Activated CD8-positive, alpha-beta memory T cell treated with anti-CD3 and anti-CD28 coated beads for 24 hours (primary cell): Measurements from ENCODE around the gene EPB41L1.
"Not testable (repeated sequence)": the region's sequence is repeated elsewhere in the genome, so short reads cannot be mapped to it uniquely, and the experiment has no call there.

Experiments
- DNase-seq: peaks from one replicate; pipeline ENCODE4 v3.0.0-alpha.2; 2020

The EPB41L1 gene

DNA sequence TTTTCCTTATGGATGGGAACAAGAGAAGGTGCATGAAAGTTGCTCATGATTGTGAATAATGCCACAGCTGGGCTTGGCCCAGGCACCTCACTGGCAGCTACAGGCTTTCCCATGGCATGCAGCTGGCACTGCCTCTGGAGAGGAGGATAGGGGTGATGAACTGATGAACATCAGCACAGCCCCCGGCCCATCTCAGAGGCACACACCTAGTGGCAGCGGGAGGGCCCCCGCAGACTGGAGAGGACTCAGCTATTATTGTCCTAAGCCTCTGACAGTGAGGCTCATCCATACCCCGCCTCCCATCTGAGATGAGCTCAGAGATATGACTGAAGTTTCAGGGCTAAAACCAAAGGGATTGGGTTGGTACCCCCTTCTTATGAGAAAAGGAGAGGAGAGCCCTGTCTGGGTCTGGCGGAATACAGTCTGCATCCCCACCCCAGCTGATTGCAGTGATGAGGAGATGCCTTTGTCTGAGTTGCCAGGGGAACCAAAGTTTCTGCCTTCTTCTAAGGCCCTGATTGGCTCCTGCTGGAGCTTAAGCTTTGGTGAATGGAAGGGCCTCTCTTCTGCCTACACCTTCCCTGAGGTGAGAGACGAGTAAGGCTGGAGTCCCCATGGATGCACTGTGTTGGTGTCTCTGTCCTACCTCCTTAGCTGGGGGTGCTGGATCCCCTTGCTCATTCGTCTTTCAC is 27.6 kb upstream of the EPB41L1 start:
- DNase-seq = no peak

DNA sequence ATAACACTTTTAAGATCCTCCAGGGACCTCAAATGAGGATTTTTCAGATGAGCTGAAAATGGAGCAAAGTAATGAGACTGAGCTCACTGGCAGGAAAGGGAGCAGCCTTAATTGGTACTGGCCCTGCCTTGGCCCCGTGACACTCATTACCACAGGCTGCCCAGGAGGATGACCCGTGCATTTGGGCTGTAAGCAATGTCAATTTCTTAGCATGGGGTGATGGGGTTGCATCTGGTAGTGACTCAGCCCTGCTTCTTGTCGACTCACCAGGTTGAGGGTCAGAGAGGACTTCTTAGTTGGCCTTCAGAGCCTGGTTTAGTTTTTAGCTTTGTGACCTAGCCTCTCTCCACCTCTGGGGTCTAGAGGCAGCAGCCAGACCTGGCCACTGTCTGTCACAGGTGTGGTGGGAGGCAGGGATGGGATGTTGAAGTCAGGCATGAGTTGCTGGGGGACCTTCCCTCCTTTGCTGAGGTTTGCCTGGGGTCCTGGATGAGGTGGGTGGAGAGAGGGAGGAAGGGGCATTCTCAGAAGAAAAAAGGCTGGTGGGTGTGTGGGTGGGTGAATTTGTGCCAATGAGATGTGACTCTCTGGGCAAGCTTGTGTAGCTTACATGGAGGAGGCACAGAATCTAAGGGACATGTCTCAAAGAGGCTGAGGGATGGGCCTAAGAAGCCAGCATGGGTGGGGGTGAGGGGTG is 25.9 kb upstream of the EPB41L1 start:
- no peak for DNase-seq

DNA sequence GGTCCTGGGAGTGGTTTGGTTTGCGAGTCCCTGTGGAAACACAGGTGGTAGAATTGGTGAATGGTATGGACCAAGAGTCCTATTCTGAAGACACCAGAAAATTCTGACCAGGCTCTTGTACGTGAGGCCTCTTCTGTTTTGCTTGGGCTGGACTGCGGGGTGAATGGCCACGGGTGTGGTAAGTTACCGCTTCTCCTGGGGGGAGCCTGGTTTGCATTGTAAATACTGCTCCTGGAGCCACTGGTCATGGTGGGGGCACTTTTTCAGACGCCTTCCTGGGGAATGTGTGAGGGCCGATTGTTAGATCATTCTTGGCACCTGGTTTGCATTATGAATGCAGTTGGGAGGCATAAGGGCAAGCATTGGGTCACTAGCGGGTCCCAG is 25.4 kb upstream of the EPB41L1 start:
- no peak for DNase-seq

DNA sequence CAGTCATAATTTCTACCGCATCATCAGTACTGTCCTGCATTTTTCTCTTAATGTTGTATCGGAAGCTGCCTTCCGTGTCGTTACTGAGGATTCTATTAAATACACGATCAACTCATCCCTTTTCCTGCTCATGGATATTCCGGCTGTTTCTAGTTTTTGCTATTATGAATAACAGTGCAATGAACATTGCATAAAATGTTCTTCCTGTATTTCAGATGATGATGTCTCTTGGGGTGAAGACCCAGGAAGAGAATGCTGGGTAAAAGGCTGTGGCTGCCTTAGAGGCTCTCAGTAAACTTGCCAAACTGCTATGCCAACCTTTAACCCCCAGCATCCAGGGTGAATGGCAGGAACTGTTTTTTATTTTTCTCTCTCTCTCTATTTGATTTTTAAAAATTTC is 24.1 kb upstream of the EPB41L1 start:
- no peak for DNase-seq

DNA sequence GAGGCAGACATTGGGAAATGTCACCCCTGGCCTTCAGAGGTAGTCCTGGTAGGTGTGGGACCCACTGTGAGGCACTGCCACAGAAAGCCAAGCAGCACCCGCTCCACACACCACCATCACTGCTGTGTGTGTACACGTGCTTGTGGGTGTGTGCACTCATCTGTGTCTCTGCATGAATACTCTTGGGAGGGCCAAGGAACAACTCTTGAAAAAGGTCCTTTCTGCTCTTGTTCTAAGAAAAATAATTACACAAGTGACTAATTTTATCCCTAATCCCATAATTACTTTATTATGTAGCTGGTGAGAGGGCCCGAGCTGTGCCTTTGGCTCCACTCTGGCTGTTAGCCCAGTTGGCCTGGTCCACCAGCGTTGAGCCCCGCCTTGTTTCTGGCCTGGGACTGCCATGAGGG is 21.7 kb upstream of the EPB41L1 start:
- no peak for DNase-seq

DNA sequence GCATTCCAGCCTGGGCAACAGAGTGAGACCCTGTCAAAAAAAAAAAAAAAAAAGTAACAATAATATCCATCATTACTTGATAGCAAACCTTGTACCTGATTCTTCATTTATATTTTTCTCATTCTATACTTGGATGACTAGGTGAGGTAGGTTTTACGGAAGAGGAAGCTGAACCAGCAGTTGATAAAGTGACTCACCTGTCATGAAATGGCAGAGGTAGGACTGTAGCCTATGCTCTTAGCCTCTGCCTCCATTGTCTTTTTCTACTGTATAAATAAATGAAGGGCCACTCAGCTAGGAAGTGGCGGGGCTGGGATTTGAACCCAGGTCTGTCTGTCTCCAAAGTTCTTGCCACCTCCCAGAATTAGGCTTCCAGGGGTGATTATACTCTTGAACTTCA is 20.7 kb upstream of the EPB41L1 start:
- DNase-seq = no peak

DNA sequence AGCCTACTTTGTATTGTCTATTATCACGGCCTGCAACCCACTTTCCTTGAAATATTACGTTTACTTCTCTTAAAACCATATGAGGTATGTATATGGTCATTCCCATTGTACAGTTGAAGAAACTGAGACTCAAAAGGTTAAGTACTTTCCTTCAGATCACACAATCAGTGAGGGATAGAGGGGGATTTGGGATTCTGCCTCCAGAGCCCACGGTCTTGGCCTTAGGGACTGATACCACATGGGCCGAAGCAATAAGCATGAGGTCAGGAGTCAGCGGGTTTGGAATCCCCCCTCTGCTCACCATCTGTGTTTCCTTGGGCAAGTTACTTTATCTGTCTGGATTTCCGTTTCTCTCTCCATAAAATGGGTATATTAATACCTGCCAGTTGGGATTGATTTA is 19.4 kb upstream of the EPB41L1 start:
- DNase-seq = no peak

DNA sequence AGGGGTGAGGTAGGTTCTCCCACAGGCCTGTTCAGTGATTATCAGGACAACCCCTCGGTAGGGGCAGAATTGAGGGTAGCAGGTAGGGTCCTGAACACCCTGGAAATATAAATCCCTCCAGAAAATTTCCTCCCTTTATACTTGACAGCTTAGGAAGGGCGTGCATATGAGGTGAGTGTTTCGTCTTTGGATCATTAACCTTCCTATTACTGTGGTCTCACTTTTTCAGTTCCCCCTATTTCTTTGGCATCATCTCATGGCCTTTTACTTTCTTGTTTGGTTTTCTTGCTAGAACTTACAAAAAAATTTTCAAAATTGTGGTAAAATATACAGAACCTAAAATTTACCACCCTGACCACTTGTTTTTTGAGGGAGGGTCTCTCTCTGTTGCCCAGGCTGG is 18.7 kb upstream of the EPB41L1 start:
- no peak for DNase-seq

DNA sequence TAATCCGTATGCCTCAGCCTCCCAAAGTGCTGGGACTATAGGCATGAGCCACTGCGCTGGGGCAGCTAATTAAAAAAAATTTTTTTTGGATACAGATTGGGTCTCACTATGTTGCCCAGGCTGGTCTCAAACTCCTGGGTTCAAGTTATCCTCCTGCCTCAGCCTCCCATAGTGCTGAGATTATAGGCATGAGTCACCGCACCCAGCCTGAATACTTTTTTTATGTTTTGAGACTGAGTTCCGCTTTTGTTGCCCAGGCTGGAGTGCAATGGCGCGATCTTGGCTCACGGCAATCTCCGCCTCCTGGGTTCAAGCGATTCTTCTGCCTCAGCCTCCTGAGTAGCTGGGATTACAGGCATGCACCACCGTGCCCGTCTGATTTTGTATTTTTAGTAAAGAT is 17.2 kb upstream of the EPB41L1 start:
- not testable (repeated sequence) for DNase-seq

DNA sequence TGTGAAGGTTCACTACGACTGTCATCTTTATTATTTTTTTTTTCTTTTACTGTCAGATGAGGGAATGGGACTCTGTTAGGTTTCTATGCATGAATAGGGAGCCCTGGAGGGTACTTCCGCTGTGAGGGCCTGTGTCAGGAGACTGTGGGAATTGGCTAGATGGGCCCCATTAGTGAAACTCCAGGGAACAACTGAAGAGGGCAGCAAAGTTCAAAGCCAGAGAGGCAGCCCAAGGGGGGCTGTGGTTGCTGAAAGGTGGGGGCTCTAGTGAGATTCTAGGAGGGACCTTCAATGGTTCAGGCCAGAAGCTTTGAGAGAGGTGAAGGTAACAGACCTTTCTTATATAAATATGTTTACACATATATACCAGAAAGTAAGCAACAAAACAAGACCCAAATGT is 13.2 kb upstream of the EPB41L1 start:
- DNase-seq = no peak

DNA sequence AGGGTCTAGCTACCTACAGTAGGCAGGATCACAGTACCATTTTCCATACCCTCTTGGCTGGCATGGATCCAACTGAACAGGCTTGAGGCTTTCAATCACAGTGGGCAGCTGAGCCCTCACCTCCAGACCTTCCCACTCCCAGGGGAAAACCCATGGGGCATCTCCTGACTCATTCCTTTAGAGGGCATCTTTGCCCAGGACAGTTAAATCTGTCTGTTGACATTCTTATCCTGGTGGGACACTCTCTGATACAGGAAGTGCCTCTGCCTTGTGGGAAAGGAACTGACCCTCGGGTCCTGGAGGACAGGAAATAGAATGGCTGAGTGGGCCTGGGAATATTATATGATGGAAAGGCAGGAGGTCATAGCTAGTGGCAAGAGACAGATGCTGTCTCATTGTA is 10.2 kb upstream of the EPB41L1 start:
- DNase-seq = no peak

DNA sequence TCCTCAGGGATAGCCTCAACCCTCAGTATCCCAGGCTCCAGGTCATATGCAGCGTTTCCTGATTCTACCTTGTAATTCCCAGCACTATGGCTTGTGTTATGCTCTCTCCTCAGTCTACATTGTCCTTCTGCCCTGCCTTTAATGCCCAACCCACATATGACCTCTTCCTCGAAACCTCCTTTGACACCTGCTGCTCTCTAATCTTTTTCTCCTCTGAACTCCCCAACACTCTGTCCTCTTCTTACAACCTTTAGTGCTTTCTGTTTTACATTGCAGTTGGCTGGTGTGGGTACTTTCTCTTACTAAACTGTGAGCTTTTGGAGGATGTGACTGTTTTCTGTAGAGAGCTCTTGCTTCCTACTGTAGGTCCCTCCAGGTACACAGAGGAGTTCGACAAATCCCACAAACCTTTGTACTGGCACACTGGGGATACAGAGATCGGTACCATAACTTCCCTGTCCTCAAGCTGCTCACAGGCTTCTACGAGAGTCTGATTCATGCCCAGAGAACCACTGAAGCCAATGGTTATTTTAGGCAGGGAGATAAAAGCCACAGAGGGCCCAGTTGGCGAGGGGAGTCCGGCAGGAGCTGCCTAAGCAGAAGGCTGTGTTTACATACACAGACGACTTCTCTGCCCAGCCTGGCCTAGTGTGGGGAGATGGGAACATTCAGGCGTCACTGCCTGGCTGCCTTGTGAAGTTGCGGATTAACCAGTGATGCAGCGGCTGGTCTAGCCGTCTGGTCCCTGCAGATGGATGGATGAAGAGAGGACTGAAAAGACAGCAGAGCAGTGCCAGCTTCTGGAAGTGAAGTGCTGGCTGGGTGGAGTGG is 8.4 kb upstream of the EPB41L1 start:
- DNase-seq = no peak

DNA sequence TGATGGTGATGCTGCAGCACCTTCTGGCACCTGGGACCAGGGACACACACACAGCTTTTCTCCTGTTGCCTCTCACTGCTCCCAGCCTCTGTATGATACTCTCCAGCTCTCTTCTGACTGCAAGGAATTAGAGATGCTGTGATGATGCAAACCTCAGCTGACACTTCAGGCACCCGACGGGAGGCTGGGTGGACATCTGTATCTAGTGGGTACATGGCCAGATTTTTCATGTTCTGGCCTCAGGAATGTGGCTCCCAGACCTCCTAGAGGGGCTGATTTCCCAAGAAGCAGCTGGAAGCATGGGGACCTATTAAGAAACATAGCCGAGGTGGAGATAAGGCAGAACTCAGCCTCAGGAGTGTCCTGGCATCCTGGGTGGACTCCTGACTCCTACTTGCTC is 6.8 kb upstream of the EPB41L1 start:
- DNase-seq = no peak

DNA sequence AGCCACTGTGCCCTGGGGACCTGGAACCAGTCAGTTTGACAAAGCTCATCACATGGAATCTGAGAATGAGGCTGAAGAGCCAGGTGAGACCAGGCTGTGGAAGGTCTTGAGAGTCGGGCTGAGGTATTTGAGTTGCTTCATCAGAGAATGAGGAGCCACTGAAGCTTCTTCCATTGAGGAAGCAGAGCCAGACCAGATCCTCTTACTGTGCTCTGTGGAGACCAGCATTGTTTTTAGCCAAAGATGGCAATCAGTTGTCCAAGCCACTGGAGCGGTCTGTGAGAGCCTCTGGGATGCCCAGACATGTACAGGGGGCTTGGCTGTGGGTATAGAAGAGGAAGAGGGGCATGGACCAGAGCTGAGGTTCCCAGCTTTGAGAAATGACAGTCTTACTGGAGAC is 6.1 kb upstream of the EPB41L1 start:
- no peak for DNase-seq

DNA sequence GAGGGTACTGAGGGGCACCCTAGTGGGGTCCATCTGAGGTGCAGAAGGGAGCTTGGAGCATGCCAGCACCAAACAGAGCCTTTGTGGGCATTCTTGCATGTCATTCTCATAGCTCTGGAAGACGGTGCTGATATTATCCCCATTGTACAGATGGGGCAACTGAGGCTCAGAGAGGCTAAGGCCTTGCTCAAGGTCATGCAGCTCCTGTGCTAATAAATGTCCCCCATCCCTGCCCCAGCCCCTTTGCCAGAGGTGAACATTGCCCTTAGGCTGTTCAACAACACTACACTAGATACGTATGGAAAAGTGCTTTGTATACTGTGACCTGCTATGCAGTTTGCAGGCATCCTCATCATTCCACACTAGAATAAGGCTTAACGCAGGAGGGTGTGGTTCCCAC is 5.5 kb upstream of the EPB41L1 start:
- no peak for DNase-seq

DNA sequence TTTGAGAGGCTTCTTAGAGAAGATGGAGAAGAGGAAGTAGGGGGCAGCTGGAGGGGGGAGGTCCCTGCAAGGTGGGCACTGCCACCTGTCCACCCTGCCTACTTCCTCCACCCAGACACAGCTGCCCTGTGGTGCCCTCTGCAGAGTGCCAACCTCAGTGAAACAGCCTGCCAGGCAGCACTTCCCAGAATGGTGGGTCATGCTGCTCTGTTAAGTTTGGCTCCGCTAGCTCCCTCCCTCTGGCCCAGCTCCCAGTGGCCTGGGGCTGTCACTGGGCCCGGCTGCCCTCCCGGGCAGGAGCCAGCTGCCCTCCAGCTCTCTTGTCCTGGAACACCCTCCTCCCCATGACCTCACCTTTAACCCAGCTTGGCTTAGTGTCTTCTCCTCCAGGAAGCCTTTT is 5.1 kb upstream of the EPB41L1 start:
- no peak for DNase-seq

DNA sequence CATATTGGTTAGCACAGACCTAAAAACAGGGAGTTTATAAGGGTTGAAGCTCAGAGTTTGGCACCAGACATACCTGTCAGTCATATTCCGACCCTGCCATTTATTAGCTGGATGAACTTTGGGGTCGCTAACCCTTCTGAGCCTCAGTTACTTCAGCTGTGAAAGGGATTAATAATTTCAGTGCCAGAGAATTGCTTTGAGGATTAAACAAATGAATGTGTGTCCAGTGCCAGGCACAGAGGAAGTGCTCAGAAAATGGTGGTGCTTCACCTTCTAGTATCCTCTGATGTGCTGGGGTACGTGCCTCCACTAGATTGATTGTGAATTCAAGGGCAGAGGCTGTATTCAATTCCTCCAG is 4.1 kb upstream of the EPB41L1 start:
- no peak for DNase-seq

DNA sequence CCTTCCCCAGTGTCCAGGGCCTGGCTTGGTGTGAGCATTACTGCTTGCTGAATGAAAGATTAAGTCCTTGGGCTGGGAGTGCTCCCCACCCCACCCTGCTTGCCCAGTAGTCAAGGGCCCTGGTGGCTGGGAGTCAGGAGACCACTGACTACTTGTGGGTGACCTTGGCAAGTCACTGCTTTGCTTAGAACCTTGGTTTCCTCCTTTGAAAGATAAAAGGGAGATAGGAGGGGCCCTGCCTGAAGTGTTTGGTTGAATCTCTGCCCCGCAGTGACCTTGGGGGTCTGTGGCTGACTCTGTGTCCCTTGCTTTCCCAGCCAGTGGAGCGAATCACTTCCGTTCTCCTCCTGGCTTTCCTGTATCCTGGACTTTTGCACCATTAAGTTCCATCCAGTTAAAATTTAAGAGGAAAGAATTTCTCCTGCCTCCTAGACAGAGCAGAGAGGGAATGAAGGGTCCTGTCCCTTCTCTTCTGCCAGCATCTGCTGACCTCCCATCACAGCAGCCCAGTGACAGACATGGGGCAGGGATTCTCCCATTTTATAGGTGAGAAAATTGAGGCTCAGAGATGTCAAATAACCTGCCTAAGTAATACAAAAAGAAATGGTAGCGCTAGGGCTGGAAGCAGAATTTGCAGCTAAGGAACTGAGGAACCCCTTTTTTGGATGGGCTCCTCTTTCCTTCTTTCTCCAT is 3.5 kb upstream of the EPB41L1 start:
- no peak for DNase-seq

DNA sequence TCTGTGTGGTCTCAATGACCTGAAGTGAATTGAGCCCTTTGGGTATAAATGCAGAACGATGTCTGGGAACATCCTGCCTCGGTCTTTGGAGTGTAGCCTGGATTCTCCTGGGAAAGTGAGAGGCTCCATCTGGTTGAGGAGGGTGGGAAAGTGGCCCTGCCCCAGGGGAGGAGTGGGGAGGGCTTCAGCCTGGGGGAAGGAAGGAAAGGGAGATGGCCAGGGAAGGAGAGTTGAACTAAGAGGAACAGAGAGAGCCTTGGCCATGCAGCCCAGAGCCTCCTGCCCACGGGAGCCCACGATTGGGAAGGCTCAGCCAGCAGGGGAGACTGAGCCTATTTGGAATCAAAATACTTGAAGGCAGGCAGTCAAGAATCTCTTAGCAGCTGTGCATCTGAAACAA is 2.3 kb upstream of the EPB41L1 start:
- no peak for DNase-seq

DNA sequence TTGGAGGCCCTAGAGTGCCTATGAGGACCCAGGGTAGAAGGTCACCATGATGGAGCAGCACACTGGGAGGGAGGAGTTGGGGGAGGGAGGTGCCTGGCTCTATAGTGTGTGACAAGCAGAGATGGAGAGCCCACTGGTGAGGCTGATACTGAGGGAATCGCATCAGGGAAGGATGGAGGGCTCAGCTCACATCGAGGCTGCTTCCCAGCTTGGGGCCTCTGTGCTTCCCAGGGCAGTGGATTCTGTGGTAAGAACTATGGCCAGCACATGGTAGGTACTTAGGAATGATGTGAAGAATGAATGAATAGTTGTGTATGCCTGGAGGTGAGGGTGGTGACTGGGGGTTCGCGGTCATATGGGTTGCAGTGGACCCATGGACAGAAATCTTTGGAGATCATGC is 1.3 kb upstream of the EPB41L1 start:
- no peak for DNase-seq

DNA sequence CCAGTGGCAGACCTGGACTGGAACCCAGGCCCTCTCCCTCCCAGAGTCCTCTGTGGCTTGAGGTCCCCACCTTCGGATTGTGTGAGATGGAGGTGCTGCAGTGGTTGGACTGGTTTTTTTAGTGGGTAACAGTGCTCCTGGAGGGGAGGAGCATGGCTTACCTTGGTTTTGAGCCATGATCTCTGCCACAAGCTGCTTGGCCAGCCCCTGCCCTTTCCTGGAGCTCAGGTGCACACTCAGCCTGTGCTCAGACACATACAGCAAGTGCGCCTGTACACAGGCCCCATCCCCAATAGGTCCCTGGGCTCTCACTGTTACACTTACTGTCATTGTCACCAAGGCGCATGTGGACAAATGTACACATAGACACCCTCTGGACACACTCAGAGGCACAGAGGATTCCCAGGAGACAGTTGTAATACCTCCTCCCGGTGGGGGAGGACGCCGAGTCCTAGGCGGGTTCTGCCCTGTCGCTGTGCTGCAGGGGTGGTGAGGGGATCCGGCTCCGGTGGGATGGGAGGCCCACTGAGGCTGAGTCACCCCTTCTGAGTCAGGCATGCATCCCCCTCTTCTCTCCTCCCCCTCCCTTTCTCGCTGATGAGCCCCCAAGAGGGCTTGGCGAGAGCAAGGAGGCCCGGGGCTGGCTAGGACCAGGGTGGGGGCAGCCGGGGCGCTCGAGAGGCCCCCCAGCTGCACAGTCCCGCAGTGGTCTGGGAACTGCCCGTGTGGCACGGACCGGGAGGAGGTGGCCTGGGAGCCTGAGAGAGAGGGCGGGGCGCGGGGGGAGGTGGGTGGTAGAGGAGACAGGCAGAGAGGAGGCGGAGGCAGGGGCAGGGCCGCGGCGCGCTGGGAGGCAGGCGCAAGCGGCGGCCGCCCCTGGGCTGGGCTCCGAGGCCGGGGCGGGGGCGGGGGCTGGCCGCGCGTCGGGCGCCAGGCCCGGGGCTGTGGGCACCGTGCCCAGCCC is 522 bp upstream of the EPB41L1 start:
- peak; percentile 69 for DNase-seq

DNA sequence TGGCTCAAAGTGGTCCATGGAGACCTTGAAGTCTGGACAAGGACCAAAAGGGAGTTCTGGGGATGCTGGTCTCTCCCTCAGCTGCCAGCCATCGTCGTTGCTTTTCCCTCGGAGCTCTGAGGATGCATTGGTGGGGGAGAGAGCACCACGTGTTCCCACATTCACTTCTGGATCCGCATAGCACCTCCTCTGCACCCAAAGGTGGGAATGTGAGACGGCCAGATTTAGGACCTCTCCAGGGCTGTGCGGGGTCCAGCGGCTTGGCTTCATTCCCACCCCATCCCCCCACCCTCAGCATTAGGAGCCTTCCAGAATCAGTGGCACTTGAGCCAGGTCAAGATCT is 1.1 kb downstream of the EPB41L1 start:
- no peak for DNase-seq

DNA sequence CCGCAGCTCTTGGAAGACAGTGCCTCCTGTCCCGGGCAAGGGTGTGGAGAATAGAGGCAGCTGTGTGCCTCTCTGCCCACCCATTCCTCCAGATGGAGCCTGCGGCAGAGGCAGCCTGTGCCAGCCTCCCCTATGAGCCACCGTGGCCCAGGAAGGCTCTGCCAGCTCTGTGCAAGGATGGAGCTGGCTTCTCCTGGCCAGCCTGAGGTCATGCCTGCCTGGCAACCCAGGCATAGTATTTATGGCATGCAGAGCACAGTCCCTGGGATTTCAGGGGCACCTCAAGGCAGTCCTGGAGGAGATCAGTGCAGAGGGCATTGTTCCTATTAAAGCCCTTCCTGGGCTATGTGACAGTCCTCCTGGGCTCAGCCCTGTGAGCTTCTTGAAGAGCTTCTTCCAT is 1.5 kb downstream of the EPB41L1 start:
- no peak for DNase-seq
